ENCODE data around the gene NUP153.

The NUP153 gene

DNA sequence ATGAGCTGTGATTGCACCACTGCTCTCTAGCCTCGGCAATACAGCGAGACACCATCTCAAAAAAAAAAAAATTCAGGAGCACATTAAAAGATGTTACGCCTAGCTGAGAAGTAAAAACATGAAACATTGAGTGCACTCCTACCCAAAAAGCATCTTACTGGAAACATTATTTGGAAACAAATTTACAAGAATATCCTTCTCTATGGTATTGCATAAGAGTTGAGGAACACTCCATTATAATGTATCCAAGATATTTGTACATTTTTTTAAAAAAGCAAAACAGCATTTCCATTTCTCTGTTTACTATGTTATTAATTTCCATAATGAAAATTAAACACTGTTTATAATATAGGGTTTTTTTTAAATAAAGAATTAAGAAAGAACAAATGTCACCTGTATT, 58.0 kb downstream of the NUP153 start:
- no peak for DNase-seq (ENCODE audit: low read depth)

DNA sequence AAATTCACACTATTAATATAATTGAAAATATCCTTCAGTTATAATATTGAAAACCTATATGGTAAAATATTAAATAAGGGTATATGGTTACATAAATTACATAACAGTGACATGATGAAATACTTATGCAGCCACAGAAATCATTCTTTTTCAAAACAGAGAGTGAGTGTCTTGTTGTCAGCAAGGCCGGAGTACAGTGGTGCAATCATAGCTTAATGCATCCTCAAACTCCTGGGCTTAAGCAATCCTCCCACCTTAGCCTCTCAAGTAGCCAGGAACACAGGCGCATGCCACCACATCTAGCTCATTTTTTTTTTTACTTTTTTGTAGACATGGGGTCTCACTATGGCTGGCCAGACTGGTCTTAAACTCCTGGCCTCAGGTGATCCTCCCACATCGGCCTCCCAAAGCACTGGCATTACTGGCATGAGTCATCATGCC, 66.2 kb downstream of the NUP153 start:
- peak; percentile 34 for DNase-seq (ENCODE audit: low read depth)
- TF ChIP-seq, protein P1, sequence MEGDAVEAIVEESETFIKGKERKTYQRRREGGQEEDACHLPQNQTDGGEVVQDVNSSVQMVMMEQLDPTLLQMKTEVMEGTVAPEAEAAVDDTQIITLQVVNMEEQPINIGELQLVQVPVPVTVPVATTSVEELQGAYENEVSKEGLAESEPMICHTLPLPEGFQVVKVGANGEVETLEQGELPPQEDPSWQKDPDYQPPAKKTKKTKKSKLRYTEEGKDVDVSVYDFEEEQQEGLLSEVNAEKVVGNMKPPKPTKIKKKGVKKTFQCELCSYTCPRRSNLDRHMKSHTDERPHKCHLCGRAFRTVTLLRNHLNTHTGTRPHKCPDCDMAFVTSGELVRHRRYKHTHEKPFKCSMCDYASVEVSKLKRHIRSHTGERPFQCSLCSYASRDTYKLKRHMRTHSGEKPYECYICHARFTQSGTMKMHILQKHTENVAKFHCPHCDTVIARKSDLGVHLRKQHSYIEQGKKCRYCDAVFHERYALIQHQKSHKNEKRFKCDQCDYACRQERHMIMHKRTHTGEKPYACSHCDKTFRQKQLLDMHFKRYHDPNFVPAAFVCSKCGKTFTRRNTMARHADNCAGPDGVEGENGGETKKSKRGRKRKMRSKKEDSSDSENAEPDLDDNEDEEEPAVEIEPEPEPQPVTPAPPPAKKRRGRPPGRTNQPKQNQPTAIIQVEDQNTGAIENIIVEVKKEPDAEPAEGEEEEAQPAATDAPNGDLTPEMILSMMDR (conservative IDR thresholded peaks at IDR 0.05; ENCODE audit: control insufficient read depth, insufficient read depth, low read depth, low read length), result no peak
- H3K4me3 ChIP-seq (ENCODE audit: control insufficient read depth, low read depth, low read length), result no peak overlapping the region

More for the DNA sequence above, 58.0 kb downstream of the NUP153 start:
- TF ChIP-seq, protein P1 (conservative IDR thresholded peaks at IDR 0.05; ENCODE audit: control insufficient read depth, insufficient read depth, low read depth, low read length), result no peak
- no peak overlapping the region for H3K4me3 ChIP-seq (ENCODE audit: control insufficient read depth, low read depth, low read length)

DNA sequence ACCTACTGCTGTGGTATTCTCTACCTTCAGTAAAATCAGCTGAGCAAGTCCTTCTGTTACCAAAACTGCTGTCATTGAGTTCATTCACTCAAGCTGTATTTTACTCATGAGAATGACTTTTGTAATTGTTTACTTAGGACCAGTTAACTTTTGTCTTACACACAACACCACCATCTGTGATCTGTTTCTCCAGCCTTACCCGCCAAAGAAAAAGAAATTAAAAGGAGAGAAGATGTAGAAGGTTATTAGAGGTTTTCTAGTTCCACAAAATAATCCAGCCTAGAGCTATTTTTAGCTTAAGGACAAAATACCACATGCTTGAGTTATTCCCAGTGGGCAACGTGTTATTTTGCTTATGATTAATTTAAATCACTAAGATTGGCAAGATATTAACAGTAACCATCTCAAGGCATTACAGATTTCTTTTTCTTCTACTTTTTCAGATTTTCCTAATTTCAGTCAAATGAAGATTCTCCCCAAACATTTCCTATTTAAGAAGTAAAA, 68.5 kb downstream of the NUP153 start:
- H3K4me3 ChIP-seq (ENCODE audit: control insufficient read depth, low read depth, low read length), result no peak overlapping the region
- peak; percentile 12 for DNase-seq (ENCODE audit: low read depth)
- TF ChIP-seq, protein P1 (conservative IDR thresholded peaks at IDR 0.05; ENCODE audit: control insufficient read depth, insufficient read depth, low read depth, low read length), result no peak

DNA sequence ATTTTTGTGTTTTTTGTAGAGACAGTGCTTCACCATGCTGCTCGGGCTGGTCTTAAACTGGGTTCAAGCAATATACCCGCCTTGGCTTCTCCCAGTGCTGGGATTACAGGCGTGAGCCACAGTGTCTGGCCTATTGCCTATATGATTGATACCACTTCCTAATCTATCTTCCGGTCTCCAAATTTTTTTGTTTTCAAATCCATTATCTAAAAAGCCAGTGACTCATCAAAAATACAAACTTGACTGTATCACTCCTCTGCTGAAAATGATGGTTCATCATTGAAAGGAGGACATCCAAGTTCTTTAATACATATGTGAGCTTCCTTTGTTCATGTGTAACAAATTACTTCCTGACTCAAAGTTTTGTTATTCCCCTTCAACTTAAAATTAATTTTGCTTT, 71.2 kb downstream of the NUP153 start:
- TF ChIP-seq, protein P1 (conservative IDR thresholded peaks at IDR 0.05; ENCODE audit: control insufficient read depth, insufficient read depth, low read depth, low read length), result no peak
- peak; percentile 13 for DNase-seq (ENCODE audit: low read depth)
- H3K4me3 ChIP-seq (ENCODE audit: control insufficient read depth, low read depth, low read length), result no peak overlapping the region

DNA sequence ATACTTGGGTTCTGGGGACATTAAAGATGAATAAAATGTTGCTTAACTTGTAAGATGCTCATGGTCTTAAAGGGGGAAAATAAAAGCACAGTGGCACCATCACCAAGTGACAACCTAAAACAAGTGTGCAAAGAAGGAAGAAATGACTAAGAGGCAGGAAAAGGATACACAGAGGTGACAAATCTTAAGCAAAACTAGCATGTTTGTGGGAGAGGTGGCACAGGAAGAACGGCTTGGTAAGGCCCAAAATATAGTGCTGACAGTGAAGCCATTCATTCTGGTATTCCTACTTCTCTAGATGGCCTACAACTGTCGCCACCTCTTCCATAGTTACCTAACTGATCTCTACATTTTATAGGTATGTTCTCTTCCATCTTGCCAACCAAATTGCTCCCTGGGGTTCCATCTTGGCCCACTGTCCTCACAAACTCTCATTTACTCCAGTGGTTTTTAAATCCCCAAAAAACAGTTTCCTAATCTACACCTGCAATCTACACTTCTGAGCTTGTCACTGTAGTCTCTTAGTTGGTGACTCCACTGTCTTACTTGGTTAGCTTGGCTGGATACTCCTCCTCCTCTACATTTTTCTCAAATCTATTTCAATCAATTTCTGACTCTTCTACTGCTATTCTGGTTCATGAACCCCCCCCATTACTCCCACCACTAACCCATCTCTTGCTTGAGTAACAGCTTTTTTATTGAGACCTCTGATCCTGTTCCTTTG, 73.1 kb downstream of the NUP153 start:
- TF ChIP-seq, protein P1 (conservative IDR thresholded peaks at IDR 0.05; ENCODE audit: control insufficient read depth, insufficient read depth, low read depth, low read length), result no peak
- DNase-seq (ENCODE audit: low read depth), result no peak
- no peak overlapping the region for H3K4me3 ChIP-seq (ENCODE audit: control insufficient read depth, low read depth, low read length)

DNA sequence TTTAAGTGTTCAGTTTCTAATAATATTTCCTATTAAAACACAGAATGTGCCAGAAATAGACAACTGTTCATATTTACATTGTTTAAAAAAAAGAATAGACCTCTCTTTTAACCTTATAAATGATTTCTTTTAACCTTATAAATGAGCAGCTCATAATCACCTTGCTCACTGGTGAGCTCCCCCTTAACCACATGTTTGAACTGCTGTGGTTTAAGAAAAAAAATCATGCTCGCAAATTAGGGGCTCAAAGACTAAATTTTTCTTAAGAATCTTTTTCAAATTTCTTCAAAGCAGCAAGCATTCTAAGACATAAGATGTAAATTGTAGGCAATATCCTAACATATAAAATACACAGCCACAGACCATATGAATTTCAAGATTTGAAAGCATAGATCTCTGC, 73.8 kb downstream of the NUP153 start:
- TF ChIP-seq, protein P1 (conservative IDR thresholded peaks at IDR 0.05; ENCODE audit: control insufficient read depth, insufficient read depth, low read depth, low read length), result no peak
- DNase-seq (ENCODE audit: low read depth), result no peak
- H3K4me3 ChIP-seq (ENCODE audit: control insufficient read depth, low read depth, low read length), result no peak overlapping the region

All from fibroblast of mammary gland (primary cell).